Activated naive CD4-positive, alpha-beta T cell treated with anti-CD3 and anti-CD28 coated beads for 36 hours (primary cell): ENCODE results near the gene LCORL. TPM values are rescaled to one million over a fixed set of nuclear protein-coding genes. Genes with fewer than 3 reads are reported as not detected.

Experiments
- CTCF ChIA-PET: fragments of 350-600 bp; sonication (Branson Sonifier 250); formaldehyde crosslinking; loops from one replicate; lab custom pipeline; 2021; ENCODE audit warnings: antibody characterized with exemption; lab: Charles Lee
- DNase-seq: peaks from one replicate; pipeline ENCODE4 v3.0.0-alpha.2; 2020
- H3K27ac Mint-ChIP-seq: one replicate; pipeline ENCODE4 v1.8.0; 2021; ENCODE audit warnings: mild to moderate bottlenecking, mixed read lengths
- H3K27me3 Mint-ChIP-seq: one replicate; pipeline ENCODE4 v1.8.0; 2021; ENCODE audit warnings: low read depth, mixed read lengths
- H3K36me3 Mint-ChIP-seq: one replicate; pipeline ENCODE4 v1.8.0; 2021; ENCODE audit warnings: low read depth, mixed read lengths
- H3K4me1 Mint-ChIP-seq: one replicate; pipeline ENCODE4 v1.8.0; 2021; ENCODE audit warnings: low read depth, mixed read lengths
- H3K4me3 Mint-ChIP-seq: one replicate; pipeline ENCODE4 v1.8.0; 2021; ENCODE audit warnings: mild to moderate bottlenecking, moderate library complexity, mixed read lengths
- H3K9me3 Mint-ChIP-seq: one replicate; pipeline ENCODE4 v1.8.0; 2021; ENCODE audit warnings: mixed read lengths
- intact Hi-C: fragments of 100-400 bp; cut with micrococcal nuclease; formaldehyde crosslinking; loops from one replicate; pipeline ENCODE4 v1.15.1; 2023
- total RNA-seq, 2 experiments: library from RNA; stranded (reverse); gene quantifications; one replicate each; pipeline ENCODE4 v1.2.3, GENCODE V29; 2021

Gene LCORL
- total RNA-seq, 2 experiments from 2014 or later, result 8.6 to 9.4 TPM

- H3K27ac Mint-ChIP-seq, result no peak overlapping the region
- CTCF ChIA-PET, result no interaction called here
- DNase-seq, result no peak
- H3K4me3 Mint-ChIP-seq, result no peak overlapping the region
- H3K27me3 Mint-ChIP-seq, result no peaks in the 10 kb centered on the region
- peaks cover 5% of the 10 kb centered on the region for H3K9me3 Mint-ChIP-seq
- intact Hi-C loops, result no loop called here
- H3K36me3 Mint-ChIP-seq, result peaks cover 23% of the 10 kb centered on the region
- no peaks in the 10 kb centered on the region for H3K4me1 Mint-ChIP-seq
Measured at GRCh38 chr4:17920681-17921080, 100.9 kb downstream of the LCORL start.

- Mint-ChIP-seq H3K4me3 (no peak overlapping the region), H3K4me1 (no peaks in the 10 kb centered on the region)
- no peak for DNase-seq
Measured at GRCh38 chr4:17915439-17915838, 106.1 kb downstream of the LCORL start.

GRCh38 chr4:17912011-17912410 lies 109.5 kb downstream of the LCORL start:
- CTCF ChIA-PET, result no interaction called here
- intact Hi-C loops, result no loop called here
- Mint-ChIP-seq H3K27ac (no peak overlapping the region), H3K4me1 (no peaks in the 10 kb centered on the region), H3K36me3 (peaks cover 10% of the 10 kb centered on the region), H3K4me3 (no peak overlapping the region), H3K9me3 (no peaks in the 10 kb centered on the region), H3K27me3 (no peaks in the 10 kb centered on the region)
- no peak for DNase-seq

More at GRCh38 chr4:17915439-17915838, 106.1 kb downstream of the LCORL start:
- intact Hi-C loops, result no loop called here
- Mint-ChIP-seq H3K36me3 (peaks cover 17% of the 10 kb centered on the region), H3K9me3 (peaks cover 2% of the 10 kb centered on the region), H3K27me3 (no peaks in the 10 kb centered on the region), H3K27ac (no peak overlapping the region)
- CTCF ChIA-PET, result no interaction called here

DNA sequence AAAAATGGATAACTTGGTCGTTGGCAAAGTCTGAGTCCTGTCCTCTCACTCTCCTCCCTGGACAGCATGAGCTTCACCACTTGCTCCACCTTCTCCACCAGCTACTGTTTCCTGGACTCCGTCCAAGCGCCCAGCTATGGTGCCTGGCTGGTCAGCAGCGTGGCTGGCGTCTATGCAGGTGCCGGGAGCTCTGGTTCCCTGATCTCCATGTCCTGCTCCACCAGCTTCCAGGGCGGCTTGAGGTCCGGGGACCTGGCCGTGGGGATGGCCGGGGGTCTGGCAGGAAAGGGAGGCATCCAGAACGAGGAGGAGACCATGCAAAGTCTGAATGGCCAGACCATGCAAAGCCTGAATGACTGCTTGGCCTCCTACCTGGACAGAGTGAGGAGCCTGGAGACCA lies 109.9 kb downstream of the LCORL start:
- CTCF ChIA-PET, result no interaction called here
- H3K27me3 Mint-ChIP-seq, result no peaks in the 10 kb centered on the region
- H3K27ac Mint-ChIP-seq, result no peak overlapping the region
- intact Hi-C loops, result no loop called here
- DNase-seq, result no peak
- no peaks in the 10 kb centered on the region for H3K4me1 Mint-ChIP-seq
- peaks cover 10% of the 10 kb centered on the region for H3K36me3 Mint-ChIP-seq
- H3K4me3 Mint-ChIP-seq, result no peak overlapping the region
- H3K9me3 Mint-ChIP-seq, result no peaks in the 10 kb centered on the region

DNA sequence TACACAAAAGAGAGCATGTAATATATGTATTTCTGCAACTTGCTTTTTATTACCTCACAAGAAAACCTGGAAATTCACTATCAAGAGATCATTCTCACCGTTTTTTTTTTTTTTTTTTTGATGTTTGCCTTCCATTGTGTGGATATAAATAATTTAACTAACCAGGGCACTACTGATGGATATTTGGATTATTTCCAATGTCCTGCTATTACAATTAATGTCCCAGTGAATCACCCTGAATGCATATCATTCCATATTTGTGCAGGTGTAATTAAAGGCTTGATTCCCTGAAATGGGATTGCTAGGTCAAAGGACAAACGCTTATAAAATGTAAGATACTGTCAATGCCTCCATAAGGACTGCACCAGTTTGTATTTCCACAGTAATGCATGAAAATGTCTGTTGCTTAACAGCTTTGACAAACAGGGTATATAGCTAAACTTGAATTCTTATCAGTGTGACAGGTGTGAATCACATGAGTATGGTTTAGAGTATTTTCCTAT lies 123.0 kb downstream of the LCORL start:
- H3K4me3 Mint-ChIP-seq, result no peak overlapping the region

GRCh38 chr4:17895481-17895880 lies 126.1 kb downstream of the LCORL start:
- CTCF ChIA-PET, result no interaction called here
- Mint-ChIP-seq H3K4me3 (no peak overlapping the region), H3K4me1 (no peaks in the 10 kb centered on the region), H3K27ac (no peak overlapping the region), H3K36me3 (peaks cover 7% of the 10 kb centered on the region), H3K9me3 (no peaks in the 10 kb centered on the region), H3K27me3 (no peaks in the 10 kb centered on the region)
- intact Hi-C loops, result no loop called here
- no peak for DNase-seq

More for the DNA sequence above, 123.0 kb downstream of the LCORL start:
- intact Hi-C loops, result no loop called here
- CTCF ChIA-PET, result no interaction called here
- no peak for DNase-seq
- Mint-ChIP-seq H3K27me3 (no peaks in the 10 kb centered on the region), H3K9me3 (no peaks in the 10 kb centered on the region), H3K4me1 (no peaks in the 10 kb centered on the region), H3K27ac (no peak overlapping the region), H3K36me3 (peaks cover 14% of the 10 kb centered on the region)

GRCh38 chr4:17894421-17894820 lies 127.1 kb downstream of the LCORL start:
- intact Hi-C loops, result no loop called here
- no peaks in the 10 kb centered on the region for H3K9me3 Mint-ChIP-seq
- no peaks in the 10 kb centered on the region for H3K4me1 Mint-ChIP-seq
- H3K4me3 Mint-ChIP-seq, result no peak overlapping the region
- peaks cover 4% of the 10 kb centered on the region for H3K36me3 Mint-ChIP-seq
- no peak overlapping the region for H3K27ac Mint-ChIP-seq
- CTCF ChIA-PET, result no interaction called here
- H3K27me3 Mint-ChIP-seq, result no peaks in the 10 kb centered on the region
- no peak for DNase-seq

DNA sequence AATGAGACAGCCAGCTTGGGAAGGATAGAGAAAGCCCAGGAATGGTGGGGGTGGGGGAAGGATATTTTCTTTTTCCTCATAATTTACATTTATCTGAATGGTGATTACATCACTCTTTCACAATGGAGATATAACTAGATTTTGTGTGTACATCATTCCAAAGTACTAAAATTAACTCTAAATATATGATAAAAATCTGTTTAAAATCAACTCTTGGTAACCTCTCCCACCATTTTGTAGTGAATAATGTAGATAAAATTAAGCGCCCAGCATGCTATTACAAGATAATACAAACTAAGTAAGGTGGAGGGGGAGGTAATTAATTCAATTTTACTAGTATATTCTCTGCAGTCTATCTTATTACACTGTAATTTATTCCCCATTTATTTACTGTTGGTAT lies 131.9 kb downstream of the LCORL start:
- DNase-seq, result no peak
- H3K27ac Mint-ChIP-seq, result no peak overlapping the region
- H3K27me3 Mint-ChIP-seq, result no peaks in the 10 kb centered on the region
- H3K36me3 Mint-ChIP-seq, result peaks cover 2% of the 10 kb centered on the region
- intact Hi-C loops, result no loop called here
- no peaks in the 10 kb centered on the region for H3K4me1 Mint-ChIP-seq
- no peaks in the 10 kb centered on the region for H3K9me3 Mint-ChIP-seq
- CTCF ChIA-PET, result no interaction called here
- no peak overlapping the region for H3K4me3 Mint-ChIP-seq

- Mint-ChIP-seq H3K27me3 (no peaks in the 10 kb centered on the region), H3K36me3 (peaks cover 7% of the 10 kb centered on the region), H3K27ac (no peak overlapping the region), H3K9me3 (no peaks in the 10 kb centered on the region), H3K4me3 (no peak overlapping the region), H3K4me1 (no peaks in the 10 kb centered on the region)
- intact Hi-C loops, result no loop called here
- CTCF ChIA-PET, result no interaction called here
- no peak for DNase-seq
Measured at GRCh38 chr4:17884511-17884910, 137.0 kb downstream of the LCORL start.

GRCh38 chr4:17884063-17884462 lies 137.5 kb downstream of the LCORL start:
- Mint-ChIP-seq H3K4me3 (no peak overlapping the region), H3K27ac (no peak overlapping the region), H3K27me3 (no peaks in the 10 kb centered on the region), H3K4me1 (no peaks in the 10 kb centered on the region), H3K9me3 (no peaks in the 10 kb centered on the region), H3K36me3 (peaks cover 7% of the 10 kb centered on the region)
- intact Hi-C loops, result no loop called here
- CTCF ChIA-PET, result no interaction called here
- DNase-seq, result no peak

DNA sequence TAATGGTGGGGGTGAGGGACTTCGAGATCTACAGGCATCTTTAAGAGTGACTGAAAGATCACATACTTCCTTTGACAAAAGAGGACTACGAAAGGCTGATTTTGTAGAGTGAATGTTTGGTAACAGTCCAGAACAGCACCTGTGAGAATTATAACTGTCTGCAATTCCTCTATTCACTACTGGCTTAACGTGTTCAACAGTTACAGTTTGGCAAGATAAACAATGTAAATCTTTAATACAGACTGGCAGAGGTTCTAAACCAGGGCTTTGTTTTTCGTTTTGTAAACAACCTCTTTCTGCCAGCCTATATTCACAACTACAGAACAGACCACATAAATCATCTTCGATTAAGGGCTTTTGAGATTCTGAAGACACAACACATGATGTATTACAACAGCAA lies 143.9 kb downstream of the LCORL start:
- Mint-ChIP-seq H3K27me3 (no peaks in the 10 kb centered on the region), H3K36me3 (peaks cover 8% of the 10 kb centered on the region), H3K27ac (no peak overlapping the region), H3K9me3 (peaks cover 2% of the 10 kb centered on the region), H3K4me1 (no peaks in the 10 kb centered on the region), H3K4me3 (no peak overlapping the region)
- CTCF ChIA-PET, result no interaction called here
- intact Hi-C loops, result no loop called here
- DNase-seq, result no peak

GRCh38 chr4:17876943-17877342 lies 144.6 kb downstream of the LCORL start:
- DNase-seq, result no peak
- H3K27ac Mint-ChIP-seq, result no peak overlapping the region
- intact Hi-C loops, result no loop called here
- no peaks in the 10 kb centered on the region for H3K4me1 Mint-ChIP-seq
- H3K27me3 Mint-ChIP-seq, result no peaks in the 10 kb centered on the region
- peaks cover 8% of the 10 kb centered on the region for H3K36me3 Mint-ChIP-seq
- peaks cover 2% of the 10 kb centered on the region for H3K9me3 Mint-ChIP-seq
- CTCF ChIA-PET, result no interaction called here
- no peak overlapping the region for H3K4me3 Mint-ChIP-seq

GRCh38 chr4:17875402-17876070 lies 146.0 kb downstream of the LCORL start:
- intact Hi-C loops, result no loop called here

More at GRCh38 chr4:17875402-17876070, 146.0 kb downstream of the LCORL start:
- peaks cover 2% of the 10 kb centered on the region for H3K9me3 Mint-ChIP-seq
- no peak overlapping the region for H3K4me3 Mint-ChIP-seq
- H3K27ac Mint-ChIP-seq, result no peak overlapping the region
- CTCF ChIA-PET, result interaction anchor here (1.0 kb wide), 1 partner anchor 59 kb away, joined by 3 read pairs; no protein-coding TSS in a partner anchor
- peaks cover 8% of the 10 kb centered on the region for H3K36me3 Mint-ChIP-seq
- DNase-seq, result no peak
- H3K27me3 Mint-ChIP-seq, result no peaks in the 10 kb centered on the region
- no peaks in the 10 kb centered on the region for H3K4me1 Mint-ChIP-seq
